Left cardiac atrium (tissue), 4 donors: ENCODE measurements around the gene DKKL1. TPM values are rescaled to one million over a fixed set of nuclear protein-coding genes. Genes with fewer than 3 reads are reported as not detected.
A peak's percentile ranks its signal among the peaks of the same experiment; 100 is the strongest.

Experiments
- ATAC-seq, 2 donors: fragments of 200-7000 bp; cut with Tn5 transposase; one replicate each; pipeline ENCODE4 v1.9.1; 2020; ENCODE audit warnings: mild to moderate bottlenecking in 2 of 2, moderate library complexity in 2 of 2
- DNase-seq: peaks from one replicate; pipeline ENCODE4 v3.0.0-alpha.2; 2020
- intact Hi-C, 2 donors: fragments of 100-400 bp; cut with DNase I; formaldehyde crosslinking; loops; one replicate each; pipeline versions ENCODE4 v1.14.1 to v1.15.1; 2022 to 2023
- total RNA-seq, 2 donors: library from RNA; stranded (reverse); fragmentation: NEBNext Ultra II Directional; extraction: Animal tissue kit (Norgen Biotek cat#: 25700); gene quantifications; one replicate each; pipeline ENCODE4 v1.2.1, GENCODE V29; 2021
- donor health status: DM: no; HTN: yes; CAD: no.
- donor health status: DM: no; HTN: yes; CAD: no; lungs with severe emphysema.
- donor health status: DM: yes; HTN: yes; CAD: no.
- donor health status: Dilated cardiomyopathy.

Gene DKKL1
- total RNA-seq, 2 donors from 2014 or later: not detected

DNA sequence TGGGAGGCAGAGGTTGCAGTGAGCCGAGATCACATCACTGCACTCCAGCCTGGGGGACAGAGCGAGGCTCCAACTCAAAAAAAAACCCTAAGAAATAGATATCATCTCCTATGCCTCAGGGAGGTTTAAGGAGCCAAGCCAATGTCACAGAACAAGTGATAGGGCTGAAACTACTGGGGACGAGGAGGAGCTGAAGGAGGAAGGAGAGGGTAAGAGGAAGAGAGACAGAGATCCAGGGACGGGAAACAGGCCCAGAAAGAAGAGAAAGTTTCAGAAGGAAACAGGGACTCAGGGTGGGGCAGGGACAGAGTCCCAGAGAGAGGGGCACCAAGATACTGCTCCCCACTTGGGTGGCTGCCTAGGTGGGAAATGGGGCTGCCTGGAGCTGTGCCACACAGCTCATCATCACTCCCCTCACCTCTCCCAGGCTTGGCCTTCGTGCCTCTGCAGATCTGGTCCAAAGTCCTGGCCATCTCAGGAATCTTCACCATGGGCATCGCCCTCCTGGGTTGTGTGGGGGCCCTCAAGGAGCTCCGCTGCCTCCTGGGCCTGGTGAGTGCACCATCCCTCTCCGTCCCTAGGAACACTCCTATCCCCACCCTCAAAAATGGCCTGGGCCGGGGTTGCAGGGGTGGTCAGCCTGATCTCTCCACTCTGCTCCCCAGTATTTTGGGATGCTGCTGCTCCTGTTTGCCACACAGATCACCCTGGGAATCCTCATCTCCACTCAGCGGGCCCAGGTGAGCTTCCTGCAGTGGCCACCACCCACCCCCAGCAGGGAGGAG, 27.0 kb upstream of the DKKL1 start:
- DNase-seq (no peak), ATAC-seq (no peak)
- intact Hi-C loops: no loop called here

GRCh38 chr19:49337267-49338022, 26.2 kb upstream of the DKKL1 start:
- ATAC-seq (no peak), DNase-seq (no peak)
- intact Hi-C loops: no loop called here

DNA sequence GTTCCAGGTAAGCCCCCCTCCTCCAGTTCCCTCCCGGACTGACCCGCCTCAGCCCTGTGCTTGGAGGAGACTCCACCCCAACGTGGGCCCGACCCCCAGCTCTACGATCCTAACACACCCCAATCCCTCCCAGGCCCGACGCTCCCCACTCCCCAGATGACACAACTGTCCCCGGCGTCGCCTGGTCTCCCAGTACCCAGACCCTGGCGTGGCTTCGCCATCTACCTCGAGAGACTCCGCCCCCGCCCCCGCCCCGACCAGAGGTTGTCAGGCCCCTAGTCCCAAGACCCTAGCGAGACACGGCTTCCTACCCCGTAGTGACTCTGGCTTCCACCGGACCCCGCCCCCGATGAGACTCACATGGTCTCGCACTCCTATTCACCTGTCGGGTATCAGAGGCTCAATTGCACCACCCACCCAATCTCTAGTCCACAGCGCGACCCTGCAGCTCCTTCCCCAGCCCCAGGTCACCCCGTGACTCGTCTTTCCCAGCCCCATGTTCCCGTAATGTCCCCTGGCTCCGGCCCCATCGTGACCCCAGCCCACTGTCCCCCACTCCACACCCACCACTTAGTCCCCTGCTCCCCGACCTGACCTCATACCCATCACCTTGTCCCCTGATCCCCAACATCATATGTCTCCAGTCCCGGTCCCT, 25.5 kb upstream of the DKKL1 start:
- ATAC-seq: no peak
- DNase-seq: no peak
- intact Hi-C loops: no loop called here

- intact Hi-C loops: no loop called here
Measured at GRCh38 chr19:49338691-49339300, 24.9 kb upstream of the DKKL1 start.

GRCh38 chr19:49339301-49340068, 24.2 kb upstream of the DKKL1 start:
- DNase-seq (peak; percentile 92), ATAC-seq (peak; percentile 96 to 97)
- intact Hi-C loops: no loop called here

More at GRCh38 chr19:49338691-49339300, 24.9 kb upstream of the DKKL1 start:
- peak; percentile 83 for DNase-seq
- peak; percentile 52 to 78 for ATAC-seq

- intact Hi-C loops: no loop called here
- peak; percentile 49 to 67 for ATAC-seq
- peak; percentile 71 for DNase-seq
Measured at GRCh38 chr19:49340069-49340864, 23.4 kb upstream of the DKKL1 start.

DNA sequence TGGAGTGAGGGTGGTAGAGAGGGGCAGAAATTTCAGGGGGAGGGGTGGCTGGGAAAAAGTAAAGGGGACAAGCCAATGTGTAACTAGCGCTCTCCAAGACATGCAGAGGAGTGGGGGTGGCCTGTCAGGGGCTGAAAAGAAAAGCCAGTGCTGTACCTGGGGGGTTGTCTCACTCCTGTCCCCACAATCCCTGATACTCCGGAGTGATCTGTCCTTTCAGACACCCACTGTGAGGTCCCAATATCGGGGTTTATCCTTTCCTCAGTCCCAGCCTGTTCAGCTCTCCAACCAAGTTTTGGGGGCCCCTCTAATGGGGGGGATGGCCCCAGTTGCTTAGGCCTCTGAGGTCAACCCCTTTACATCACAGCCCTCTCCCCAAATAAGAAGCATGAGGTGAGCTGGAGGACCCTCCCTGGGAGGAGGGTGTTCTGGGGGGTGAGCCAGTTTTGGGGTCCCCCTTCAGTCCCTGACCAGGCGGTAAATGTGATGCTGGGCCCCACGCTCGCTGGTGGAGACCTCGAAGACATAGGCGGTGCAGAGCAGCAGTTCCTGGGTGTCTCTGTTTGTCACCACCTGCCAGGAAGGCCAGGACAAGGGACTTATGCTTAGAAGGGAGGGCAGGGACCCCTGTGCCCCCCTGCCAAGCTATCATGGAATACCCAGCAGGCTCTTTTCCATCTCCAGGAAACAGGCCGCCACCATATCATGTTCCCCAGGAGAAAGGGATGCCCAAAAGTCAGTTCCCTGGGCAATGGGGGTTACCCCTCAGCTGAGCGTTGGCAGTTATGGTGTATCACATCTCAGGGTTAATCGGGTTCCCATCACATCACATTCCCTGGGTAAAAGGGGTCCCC, 22.6 kb upstream of the DKKL1 start:
- intact Hi-C loops: no loop called here
- ATAC-seq: no peak
- no peak for DNase-seq

GRCh38 chr19:49342291-49342721, 21.4 kb upstream of the DKKL1 start:
- intact Hi-C loops: no loop called here
- DNase-seq (no peak), ATAC-seq (no peak)

DNA sequence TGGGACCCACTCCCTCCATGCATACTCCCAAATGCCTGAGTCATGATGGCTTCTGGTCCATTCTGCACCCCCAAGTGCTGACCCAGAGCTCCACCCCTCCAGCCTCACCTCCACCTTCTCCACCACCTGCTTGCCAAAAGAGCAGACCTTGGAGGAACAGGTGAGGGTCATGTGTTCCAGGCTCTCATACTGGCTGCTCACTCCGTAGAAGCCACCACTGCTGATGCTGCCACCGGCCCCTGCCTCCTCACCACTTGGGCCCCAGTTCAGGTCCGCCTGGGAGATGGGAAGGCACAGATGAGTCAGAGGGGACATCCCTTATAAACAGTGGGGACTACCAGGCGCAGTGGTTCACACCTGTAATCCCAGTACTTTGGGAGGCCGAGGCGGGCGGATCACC, 20.6 kb upstream of the DKKL1 start:
- intact Hi-C loops: no loop called here
- ATAC-seq: no peak
- no peak for DNase-seq

- DNase-seq (no peak), ATAC-seq (no peak)
- intact Hi-C loops: no loop called here
Measured at GRCh38 chr19:49344505-49345423, 18.9 kb upstream of the DKKL1 start.

DNA sequence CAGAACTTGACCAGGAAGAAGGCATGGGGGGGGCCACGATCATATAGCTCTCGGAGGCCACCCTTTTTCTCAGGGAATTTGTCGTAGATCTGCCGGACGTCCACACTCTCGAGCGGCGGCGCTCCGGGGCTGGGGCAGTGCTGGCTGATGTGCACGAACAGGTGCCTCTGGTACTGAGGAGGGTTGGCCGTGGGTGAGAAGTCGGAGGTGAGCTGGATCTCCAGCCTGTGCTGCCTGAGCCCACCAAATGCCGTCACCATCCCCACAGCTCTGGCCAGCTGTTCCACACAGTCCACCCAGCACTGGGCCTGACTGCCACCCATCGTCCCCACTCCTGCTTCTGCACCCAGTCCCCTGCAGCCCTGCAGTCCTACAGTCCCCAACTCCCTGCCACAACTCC, 16.5 kb upstream of the DKKL1 start:
- intact Hi-C loops: no loop called here
- ATAC-seq (no peak), DNase-seq (no peak)

DNA sequence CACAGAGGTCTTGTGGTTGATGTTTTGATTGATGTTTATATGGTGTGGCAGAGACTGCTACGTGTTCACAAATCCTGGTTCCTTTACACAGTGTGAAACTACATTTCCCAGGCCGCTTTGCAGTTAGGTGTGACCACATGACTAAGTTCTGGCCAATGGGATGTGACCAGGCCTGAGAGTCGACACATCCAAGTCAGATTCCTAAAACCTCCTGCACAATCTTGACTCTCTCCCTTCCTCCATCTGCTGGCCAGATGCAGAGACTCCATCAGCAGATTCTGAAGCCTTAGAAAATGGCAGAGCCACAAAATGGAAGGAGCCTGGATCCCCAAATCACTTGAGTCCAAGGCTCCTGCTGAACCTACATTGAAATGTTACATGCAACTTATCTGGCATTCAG, 15.8 kb upstream of the DKKL1 start:
- intact Hi-C loops: no loop called here
- DNase-seq: no peak
- peak; percentile 65 to 89 for ATAC-seq

GRCh38 chr19:49348305-49349189, 15.1 kb upstream of the DKKL1 start:
- intact Hi-C loops: no loop called here
- ATAC-seq (no peak), DNase-seq (no peak)

DNA sequence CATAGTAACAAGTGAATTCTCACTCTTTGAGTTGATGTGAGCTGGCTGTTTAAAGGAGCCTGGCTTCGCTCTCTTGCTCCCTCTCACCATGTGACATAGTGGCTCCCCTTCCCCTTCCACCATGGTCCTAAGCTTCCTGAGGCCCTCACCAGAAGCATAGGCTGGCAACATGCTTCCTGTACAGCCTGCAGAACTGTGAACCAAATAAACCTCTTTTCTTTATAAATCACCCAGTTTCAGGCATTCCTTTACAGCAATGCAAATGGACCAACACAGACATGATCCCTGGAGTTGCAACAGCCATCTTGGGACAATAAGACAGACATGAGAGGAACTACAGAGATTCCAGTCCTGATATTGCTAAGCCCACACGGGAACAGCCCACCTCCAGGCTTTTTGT, 14.1 kb upstream of the DKKL1 start:
- DNase-seq: no peak
- no peak for ATAC-seq
- intact Hi-C loops: no loop called here

DNA sequence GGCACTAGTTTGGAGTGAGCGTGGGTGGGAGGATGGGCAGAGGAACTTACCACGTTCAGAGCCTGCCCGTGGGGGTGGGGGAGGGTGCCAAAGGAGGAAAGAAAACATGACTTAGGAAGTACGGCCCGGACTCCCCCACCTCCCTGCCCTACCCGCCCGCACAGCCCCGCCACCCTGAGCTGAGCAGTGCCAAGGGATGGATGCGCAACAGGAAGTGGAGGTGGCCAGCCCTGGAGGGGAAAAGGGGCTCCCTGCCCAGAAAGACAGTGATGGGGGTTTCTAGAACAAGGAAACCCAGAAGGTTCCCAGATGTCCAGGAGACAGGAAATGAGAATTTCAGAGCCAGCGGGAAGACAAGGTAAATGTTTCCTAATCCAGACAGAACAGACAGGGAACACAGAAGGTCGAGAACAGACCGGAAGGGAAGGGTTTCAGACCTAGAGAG, 7.7 kb upstream of the DKKL1 start:
- intact Hi-C loops: no loop called here
- DNase-seq (peak; percentile 67), ATAC-seq (peak; percentile 42 to 49)
